Activated CD4-positive, alpha-beta T cell treated with anti-CD3 and anti-CD28 coated beads, Interleukin-2, amount 10 ng/mL, durations not matched to agents 24 days and 14 days (primary cell): ENCODE results near the gene SUSD2. TPM values are rescaled to one million over a fixed set of nuclear protein-coding genes. Genes with fewer than 3 reads are reported as not detected.
"Not testable (repeated sequence)": the region's sequence is repeated elsewhere in the genome, so short reads cannot be mapped to it uniquely, and the experiment has no call there.

ENCODE experiments used
- DNase-seq: peaks from one replicate; pipeline ENCODE4 v3.0.0; 2022
- H3K27ac Mint-ChIP-seq: one replicate; pipeline ENCODE4 v1.8.0; 2022; ENCODE audit warnings: mild to moderate bottlenecking, mixed read lengths
- H3K27me3 Mint-ChIP-seq: one replicate; pipeline ENCODE4 v1.8.0; 2022; ENCODE audit warnings: mixed read lengths
- H3K36me3 Mint-ChIP-seq: one replicate; pipeline ENCODE4 v1.8.0; 2022; ENCODE audit warnings: low read depth, mild to moderate bottlenecking, mixed read lengths
- H3K4me1 Mint-ChIP-seq: one replicate; pipeline ENCODE4 v1.8.0; 2021; ENCODE audit warnings: mixed read lengths
- H3K4me3 Mint-ChIP-seq: one replicate; pipeline ENCODE4 v1.8.0; 2022; ENCODE audit warnings: mild to moderate bottlenecking, moderate library complexity, mixed read lengths
- H3K9me3 Mint-ChIP-seq: one replicate; pipeline ENCODE4 v1.8.0; 2021; ENCODE audit warnings: mixed read lengths
- intact Hi-C: fragments of 100-400 bp; cut with micrococcal nuclease; formaldehyde crosslinking; loops from one replicate; pipeline ENCODE4 v1.15.1; 2023
- total RNA-seq: library from RNA; stranded (reverse); gene quantifications from 2 replicates; pipeline ENCODE4 v1.2.3, GENCODE V29; 2022

SUSD2 gene
- total RNA-seq, 1 donor from 2014 or later = 0.75 TPM

- no peak for DNase-seq
- no peak overlapping the region for H3K27ac Mint-ChIP-seq
- no peaks in the 10 kb centered on the region for H3K9me3 Mint-ChIP-seq
- peaks cover 6% of the 10 kb centered on the region for H3K4me1 Mint-ChIP-seq
- no peaks in the 10 kb centered on the region for H3K27me3 Mint-ChIP-seq
- no peaks in the 10 kb centered on the region for H3K36me3 Mint-ChIP-seq
- no peak overlapping the region for H3K4me3 Mint-ChIP-seq
- intact Hi-C loops = no loop called here
These were observed 51.9 kb downstream of the SUSD2 start for GRCh38 chr22:24233235-24233634.

GRCh38 chr22:24233816-24234215 lies 52.5 kb downstream of the SUSD2 start:
- Mint-ChIP-seq H3K36me3 (no peaks in the 10 kb centered on the region), H3K9me3 (no peaks in the 10 kb centered on the region), H3K27me3 (no peaks in the 10 kb centered on the region), H3K4me3 (no peak overlapping the region), H3K4me1 (peaks cover 6% of the 10 kb centered on the region), H3K27ac (no peak overlapping the region)
- DNase-seq = no peak
- intact Hi-C loops = no loop called here

DNA sequence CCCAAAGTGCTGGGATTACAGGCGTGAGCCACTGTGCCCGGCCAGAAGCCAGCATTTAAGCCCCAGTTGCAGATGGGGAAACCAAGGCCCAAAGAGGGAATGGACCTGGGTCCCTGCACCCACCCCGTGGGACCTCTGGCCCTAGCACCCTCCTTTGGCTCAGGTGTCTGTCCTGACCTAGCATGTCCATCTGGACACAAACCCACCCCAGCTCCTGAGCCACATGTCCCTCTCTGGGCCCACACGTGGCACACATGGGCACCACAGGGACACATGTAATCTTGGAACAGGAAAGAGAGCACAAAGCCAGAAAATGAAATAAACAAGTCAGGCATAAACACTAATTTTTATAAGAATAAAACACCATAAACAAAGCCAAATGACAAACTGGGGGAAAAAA lies 54.0 kb downstream of the SUSD2 start:
- no peaks in the 10 kb centered on the region for H3K27me3 Mint-ChIP-seq
- intact Hi-C loops = no loop called here
- no peak overlapping the region for H3K4me3 Mint-ChIP-seq

DNA sequence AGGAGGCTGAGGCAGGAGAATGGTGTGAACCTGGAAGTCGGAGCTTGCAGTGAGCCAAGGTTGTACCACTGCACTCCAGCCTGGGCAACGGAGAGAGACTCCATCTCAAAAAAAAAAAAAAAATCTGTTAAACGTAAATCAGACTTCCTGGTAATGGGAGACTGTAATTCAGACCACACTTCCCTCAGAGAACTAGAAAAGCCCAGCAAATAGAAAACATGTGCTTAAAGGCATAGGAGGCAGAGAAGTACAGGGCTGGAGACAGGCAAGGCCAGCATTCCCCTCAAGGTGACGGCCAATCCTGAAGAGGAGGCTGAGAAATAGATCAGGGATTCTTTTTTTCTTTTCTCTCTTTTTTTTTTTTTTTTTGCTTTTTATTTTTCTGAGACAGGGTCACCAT lies 55.4 kb downstream of the SUSD2 start:
- Mint-ChIP-seq H3K4me3 (no peak overlapping the region), H3K27me3 (no peaks in the 10 kb centered on the region), H3K9me3 (no peaks in the 10 kb centered on the region), H3K4me1 (peaks cover 16% of the 10 kb centered on the region), H3K36me3 (no peaks in the 10 kb centered on the region), H3K27ac (no peak overlapping the region)
- DNase-seq = no peak
- intact Hi-C loops = no loop called here

More for the DNA sequence above, 54.0 kb downstream of the SUSD2 start:
- Mint-ChIP-seq H3K27ac (no peak overlapping the region), H3K4me1 (peaks cover 8% of the 10 kb centered on the region), H3K9me3 (no peaks in the 10 kb centered on the region), H3K36me3 (no peaks in the 10 kb centered on the region)
- no peak for DNase-seq

GRCh38 chr22:24238101-24238694 lies 56.9 kb downstream of the SUSD2 start:
- DNase-seq, H3K36me3 Mint-ChIP-seq, H3K27ac Mint-ChIP-seq, intact Hi-C loops, H3K27me3 Mint-ChIP-seq, H3K9me3 Mint-ChIP-seq, H3K4me3 Mint-ChIP-seq: not testable (repeated sequence)
- H3K4me1 Mint-ChIP-seq = peaks cover 28% of the 10 kb centered on the region

Other genes starting within 250 kb of the SUSD2 start
- gene GSTT2B, start 220.3 kb upstream of the SUSD2 start, total RNA-seq = 0.36 TPM in 1 of 2 replicates, not detected in the other
- gene DDTL, start 214.6 kb upstream of the SUSD2 start, total RNA-seq = 5.0 TPM in 2 replicates
- gene DDT, start 207.0 kb upstream of the SUSD2 start, total RNA-seq = 106 and 108 TPM in 2 replicates
- gene GSTT2, start 201.4 kb upstream of the SUSD2 start, total RNA-seq = 0.42 TPM in 1 of 2 replicates, not detected in the other
- not detected in 2 replicates for gene GSTT4, start 176.0 kb upstream of the SUSD2 start, total RNA-seq
- 100 and 103 TPM in 2 replicates for gene CABIN1, start 170.2 kb upstream of the SUSD2 start, total RNA-seq
- gene GGT5, start 63.6 kb downstream of the SUSD2 start, total RNA-seq = 0.07 TPM in 1 of 2 replicates, not detected in the other
- gene SPECC1L, start 89.3 kb downstream of the SUSD2 start, total RNA-seq = 37.2 and 41.9 TPM in 2 replicates
- 34.9 and 36.2 TPM in 2 replicates for gene ADORA2A, start 246.1 kb downstream of the SUSD2 start, total RNA-seq